H9 (cell line): ENCODE measurements around the gene SSR3. TPM values are rescaled to one million over a fixed set of nuclear protein-coding genes. Genes with fewer than 3 reads are reported as not detected.

ENCODE experiments used
- DNase-seq: peaks from one replicate; pipeline ENCODE4 v3.0.0-alpha.2; 2017
- H2AFZ ChIP-seq: one replicate; pipeline ENCODE4 v1.6.1; 2013; ENCODE audit warnings: mild to moderate bottlenecking, low read length, control low read depth, moderate library complexity
- H2AK5ac ChIP-seq: 2 replicates; pipeline ENCODE4 v1.6.1; 2013; ENCODE audit warnings: low read length, control low read depth, mixed read lengths; ENCODE audit not compliant: insufficient read length
- H2BK120ac ChIP-seq: one replicate; pipeline ENCODE4 v1.6.1; 2013; ENCODE audit warnings: low read depth, mild to moderate bottlenecking, low read length, control low read depth, inconsistent platforms; ENCODE audit not compliant: poor library complexity, severe bottlenecking
- H2BK12ac ChIP-seq: 2 replicates; pipeline ENCODE4 v1.6.1; 2013; ENCODE audit warnings: low read length, control low read depth, mixed read lengths, low read depth; ENCODE audit not compliant: insufficient read length
- H2BK15ac ChIP-seq: 2 replicates; pipeline ENCODE4 v1.6.1; 2013; ENCODE audit warnings: low read depth, low read length, control low read depth
- H2BK20ac ChIP-seq: one replicate; pipeline ENCODE4 v1.6.1; 2013; ENCODE audit warnings: low read depth, mild to moderate bottlenecking, low read length, control low read depth, inconsistent platforms; ENCODE audit not compliant: poor library complexity, severe bottlenecking
- H2BK5ac ChIP-seq: 2 replicates; pipeline ENCODE4 v1.6.1; 2013; ENCODE audit warnings: low read length, control low read depth, mixed read lengths; ENCODE audit not compliant: insufficient read length
- H3K14ac ChIP-seq: 2 replicates; pipeline ENCODE4 v1.6.1; 2013; ENCODE audit warnings: low read length, control low read depth; ENCODE audit not compliant: insufficient read depth
- H3K18ac ChIP-seq: 2 replicates; pipeline ENCODE4 v1.6.1; 2013; ENCODE audit warnings: low read depth, mild to moderate bottlenecking, mixed read lengths, low read length, control low read depth; ENCODE audit not compliant: insufficient read length
- H3K23ac ChIP-seq: 2 replicates; pipeline ENCODE4 v1.6.1; 2013; ENCODE audit warnings: low read length, control low read depth, mixed read lengths, low read depth; ENCODE audit not compliant: insufficient read length
- H3K23me2 ChIP-seq: 2 replicates; pipeline ENCODE4 v1.6.1; 2013; ENCODE audit warnings: low read depth, mild to moderate bottlenecking, mixed read lengths, low read length, control low read depth; ENCODE audit not compliant: insufficient read length, poor library complexity, severe bottlenecking
- H3K27ac ChIP-seq: 2 replicates; pipeline ENCODE4 v1.5.1; 2013; ENCODE audit warnings: low read length, control low read depth, mixed read lengths, low read depth; ENCODE audit not compliant: insufficient read length
- H3K27me3 ChIP-seq: 2 replicates; pipeline ENCODE4 v1.6.1; 2013; ENCODE audit warnings: low read length, control low read depth, inconsistent platforms; ENCODE audit not compliant: insufficient read depth
- H3K4ac ChIP-seq: 2 replicates; pipeline ENCODE4 v1.6.1; 2013; ENCODE audit warnings: low read depth, mild to moderate bottlenecking, control low read depth, inconsistent platforms, low read length, moderate library complexity
- H3K4me1 ChIP-seq: 2 replicates; pipeline ENCODE4 v1.6.1; 2013; ENCODE audit warnings: low read length, control low read depth, inconsistent platforms; ENCODE audit not compliant: insufficient read depth
- H3K4me2 ChIP-seq: 2 replicates; pipeline ENCODE4 v1.6.1; 2013; ENCODE audit warnings: low read length, control low read depth, mixed read lengths; ENCODE audit not compliant: insufficient read length, insufficient read depth
- H3K56ac ChIP-seq: 2 replicates; pipeline ENCODE4 v1.6.1; 2013; ENCODE audit warnings: low read depth, mild to moderate bottlenecking, mixed read lengths, low read length, control low read depth; ENCODE audit not compliant: insufficient read length
- H3K79me1 ChIP-seq: 2 replicates; pipeline ENCODE4 v1.6.1; 2013; ENCODE audit warnings: low read depth, mild to moderate bottlenecking, moderate library complexity, low read length, control low read depth, inconsistent platforms; ENCODE audit not compliant: insufficient read depth, poor library complexity, severe bottlenecking
- H3K79me2 ChIP-seq: 2 replicates; pipeline ENCODE4 v1.6.1; 2013; ENCODE audit warnings: low read length, control low read depth, inconsistent platforms; ENCODE audit not compliant: insufficient read depth
- H3K9ac ChIP-seq: 2 replicates; pipeline ENCODE4 v1.6.1; 2013; ENCODE audit warnings: low read length, control low read depth, mixed read lengths; ENCODE audit not compliant: insufficient read length; ENCODE audit errors: extremely low read depth
- H3K9me3 ChIP-seq: one replicate; pipeline ENCODE4 v1.6.1; 2013; ENCODE audit warnings: low read depth, low read length, inconsistent platforms; ENCODE audit not compliant: control insufficient read depth
- H3T11ph ChIP-seq: one replicate; pipeline ENCODE4 v1.6.1; 2013; ENCODE audit warnings: mild to moderate bottlenecking, low read length, control low read depth, inconsistent platforms
- H4K20me1 ChIP-seq: one replicate; pipeline ENCODE4 v1.6.1; 2013; ENCODE audit not compliant: control insufficient read depth, insufficient read length, insufficient read depth
- H4K5ac ChIP-seq: 2 replicates; pipeline ENCODE4 v1.6.1; 2013; ENCODE audit warnings: low read depth, mild to moderate bottlenecking, mixed read lengths, low read length, control low read depth; ENCODE audit not compliant: insufficient read length
- H4K8ac ChIP-seq: replicated peaks from 2 replicates; pipeline ENCODE4 v1.6.1; 2013; ENCODE audit warnings: low read length, control low read depth, mixed read lengths, low read depth; ENCODE audit not compliant: insufficient read length
- H4K91ac ChIP-seq: 2 replicates; pipeline ENCODE4 v1.6.1; 2013; ENCODE audit warnings: low read depth, mild to moderate bottlenecking, moderate library complexity, mixed read lengths, low read length, control low read depth; ENCODE audit not compliant: insufficient read length
- H3K27ac Mint-ChIP-seq, 3 experiments: 2 replicates in 2 of 3; 3 replicates in 1 of 3; pipeline ENCODE4 v1.8.0; 2020 to 2021; ENCODE audit warnings: mixed read lengths in 3 of 3, mild to moderate bottlenecking in 1 of 3, moderate library complexity in 1 of 3
- H3K27me3 Mint-ChIP-seq: 2 replicates; pipeline ENCODE4 v1.8.0; 2021; ENCODE audit warnings: low read depth, mild to moderate bottlenecking, moderate library complexity, mixed read lengths
- H3K36me3 Mint-ChIP-seq, 3 experiments: 2 replicates in 2 of 3; 3 replicates in 1 of 3; pipeline ENCODE4 v1.8.0; 2020 to 2021; ENCODE audit warnings: low read depth in 3 of 3, mixed read lengths in 3 of 3; ENCODE audit not compliant: insufficient read depth in 1 of 3
- H3K4me1 Mint-ChIP-seq, 2 experiments: 2 replicates each; pipeline ENCODE4 v1.8.0; 2020; ENCODE audit warnings: mixed read lengths in 2 of 2
- H3K4me3 Mint-ChIP-seq, 2 experiments: 2 replicates in 1 of 2; 3 replicates in 1 of 2; pipeline ENCODE4 v1.8.0; 2020 to 2021; ENCODE audit warnings: mild to moderate bottlenecking in 2 of 2, mixed read lengths in 2 of 2, moderate library complexity in 1 of 2
- H3K9me3 Mint-ChIP-seq, 2 experiments: 2 replicates in 1 of 2; 3 replicates in 1 of 2; pipeline ENCODE4 v1.8.0; 2020; ENCODE audit warnings: mild to moderate bottlenecking in 2 of 2, mixed read lengths in 2 of 2, moderate library complexity in 1 of 2
- CTCF ChIP-seq: fragments of 200-600 bp; sonication (generic); conservative IDR thresholded peaks from 3 replicates; pipeline ENCODE4 v1.8.0; 2021; ENCODE audit warnings: antibody characterized with exemption, mild to moderate bottlenecking
- WGBS: extraction: QIAGEN DNeasy Blood & Tissue Kit; methylation state at CpG from one replicate; pipeline ENCODE4 v1.1.7; 2013; ENCODE audit warnings: missing lambda C conversion rate, low lambda C conversion rate, mixed read lengths; ENCODE audit not compliant: insufficient read length; ENCODE audit errors: extremely low coverage; 5-methylcytosine and 5-hydroxymethylcytosine counted together
- total RNA-seq: library from RNA; stranded (reverse); gene quantifications from 2 replicates; pipeline ENCODE4 v1.2.1, GENCODE V29; 2021

Gene SSR3
- total RNA-seq, 1 experiment from 2014 or later: 177 TPM

- no CpG with 5 or more reads among the region's 3 CpGs for WGBS
- Histone ChIP-seq H3K27me3 (no peaks in the 10 kb centered on the region), H2BK5ac (no peak overlapping the region), H3K23me2 (no peaks in the 10 kb centered on the region), H3K4me2 (no peak overlapping the region), H3K79me1 (no peaks in the 10 kb centered on the region), H4K91ac (no peak overlapping the region), H2AFZ (no peak overlapping the region), H3K4me1 (no peaks in the 10 kb centered on the region), H4K5ac (no peak overlapping the region), H3K18ac (no peak overlapping the region), H2BK12ac (no peak overlapping the region), H4K8ac (no peak overlapping the region), H3K27ac (no peak overlapping the region), H2BK120ac (no peak overlapping the region), H3K4ac (no peak overlapping the region), H4K20me1 (no peaks in the 10 kb centered on the region), H3T11ph (no peak overlapping the region), H3K9me3 (no peaks in the 10 kb centered on the region), H3K23ac (no peak overlapping the region), H3K79me2 (no peaks in the 10 kb centered on the region), H3K9ac (no peak overlapping the region), H2BK15ac (no peak overlapping the region), H2BK20ac (no peak overlapping the region), H3K56ac (no peak overlapping the region), H3K14ac (no peak overlapping the region), H2AK5ac (no peak overlapping the region)
- Mint-ChIP-seq H3K27me3 (no peaks in the 10 kb centered on the region), H3K27ac (no peak overlapping the region), H3K4me3 (no peak overlapping the region), H3K9me3 (peaks cover 0 to 4% of the 10 kb centered on the region in 2 experiments; a peak in 2 of 5 replicates), H3K36me3 (peaks cover 0 to under 1% (median 0%) of the 10 kb centered on the region in 3 experiments; a peak in 2 of 7 replicates), H3K4me1 (peaks cover 0 to 4% of the 10 kb centered on the region in 2 experiments; a peak in 1 of 4 replicates)
- DNase-seq: no peak
- no peak for TF ChIP-seq CTCF
Measured at GRCh38 chr3:156491192-156491591, 63.7 kb downstream of the SSR3 start.

Other genes starting within 250 kb of the SSR3 start
- gene TIPARP, start 119.5 kb upstream of the SSR3 start, total RNA-seq: 5.9 TPM in 2 replicates